DOHH2 (cell line): ENCODE data around the gene VSIG2.

ENCODE experiments used
- EZH2phosphoT487 ChIP-seq: fragments of 200-600 bp; sonication (generic); IDR thresholded peaks from 2 replicates; pipeline ENCODE4 v1.6.1; 2017; ENCODE audit warnings: borderline replicate concordance, mild to moderate bottlenecking, antibody characterized with exemption, low read length, moderate library complexity, mixed read lengths
- TF ChIP-seq, protein P1 (sequence below): fragments of 200-600 bp; sonication (generic); IDR thresholded peaks from one replicate; pipeline ENCODE4 v1.5.1; 2014; ENCODE audit warnings: antibody characterized with exemption, mild to moderate bottlenecking, low read depth, low read length; ENCODE audit not compliant: poor library complexity, severe bottlenecking

DNA sequence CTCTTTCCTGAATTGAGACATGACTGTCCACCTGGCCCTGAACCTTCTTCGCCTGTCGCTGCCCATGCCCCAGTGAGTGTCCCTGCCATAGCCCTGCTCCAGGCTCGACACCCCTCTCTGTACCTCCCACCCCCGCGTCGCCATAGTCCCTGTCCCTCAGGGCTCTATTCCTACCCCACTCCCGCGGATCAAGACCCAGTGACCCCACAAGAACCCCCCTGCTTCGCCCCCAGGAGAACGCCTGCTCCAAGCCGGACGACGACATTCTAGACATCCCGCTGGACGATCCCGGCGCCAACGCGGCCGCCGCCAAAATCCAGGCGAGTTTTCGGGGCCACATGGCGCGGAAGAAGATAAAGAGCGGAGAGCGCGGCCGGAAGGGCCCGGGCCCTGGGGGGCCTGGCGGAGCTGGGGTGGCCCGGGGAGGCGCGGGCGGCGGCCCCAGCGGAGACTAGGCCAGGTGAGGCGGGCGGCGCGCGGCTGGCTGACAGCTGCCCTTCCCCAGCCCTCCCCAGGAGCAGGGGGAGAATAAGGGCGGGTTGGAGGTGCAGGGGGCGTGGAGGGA lies 6.7 kb downstream of the VSIG2 start:
- TF ChIP-seq, protein P1, sequence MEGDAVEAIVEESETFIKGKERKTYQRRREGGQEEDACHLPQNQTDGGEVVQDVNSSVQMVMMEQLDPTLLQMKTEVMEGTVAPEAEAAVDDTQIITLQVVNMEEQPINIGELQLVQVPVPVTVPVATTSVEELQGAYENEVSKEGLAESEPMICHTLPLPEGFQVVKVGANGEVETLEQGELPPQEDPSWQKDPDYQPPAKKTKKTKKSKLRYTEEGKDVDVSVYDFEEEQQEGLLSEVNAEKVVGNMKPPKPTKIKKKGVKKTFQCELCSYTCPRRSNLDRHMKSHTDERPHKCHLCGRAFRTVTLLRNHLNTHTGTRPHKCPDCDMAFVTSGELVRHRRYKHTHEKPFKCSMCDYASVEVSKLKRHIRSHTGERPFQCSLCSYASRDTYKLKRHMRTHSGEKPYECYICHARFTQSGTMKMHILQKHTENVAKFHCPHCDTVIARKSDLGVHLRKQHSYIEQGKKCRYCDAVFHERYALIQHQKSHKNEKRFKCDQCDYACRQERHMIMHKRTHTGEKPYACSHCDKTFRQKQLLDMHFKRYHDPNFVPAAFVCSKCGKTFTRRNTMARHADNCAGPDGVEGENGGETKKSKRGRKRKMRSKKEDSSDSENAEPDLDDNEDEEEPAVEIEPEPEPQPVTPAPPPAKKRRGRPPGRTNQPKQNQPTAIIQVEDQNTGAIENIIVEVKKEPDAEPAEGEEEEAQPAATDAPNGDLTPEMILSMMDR = no peak
- no peak for TF ChIP-seq EZH2phosphoT487
